EH (cell line): Measurements from ENCODE around the gene ZCCHC4.
"Not testable (repeated sequence)": the region's sequence is repeated elsewhere in the genome, so short reads cannot be mapped to it uniquely, and the experiment has no call there.

Experiments
- DNase-seq: peaks from one replicate; pipeline ENCODE4 v3.0.0-alpha.2; 2015; ENCODE audit warnings: low read depth

The ZCCHC4 gene

DNA sequence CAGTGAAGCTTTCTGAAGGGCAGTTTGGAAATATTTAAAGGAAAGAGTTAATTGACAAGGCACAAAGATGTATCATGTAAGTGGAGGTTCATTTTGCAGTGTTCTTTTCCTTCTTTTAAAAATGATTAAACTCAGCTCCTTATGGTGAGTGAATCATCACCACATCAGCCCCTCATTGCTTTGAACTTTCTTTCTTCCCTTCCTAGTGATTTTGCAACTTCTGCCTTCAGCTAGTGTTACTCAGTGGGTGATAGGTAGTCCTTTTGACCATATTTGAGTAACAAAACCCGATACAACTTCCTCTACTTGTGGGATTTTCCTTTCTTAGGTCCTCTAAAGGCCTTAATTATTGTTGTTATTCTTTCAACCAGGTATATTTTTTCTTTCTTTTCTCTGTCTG is 8.2 kb downstream of the ZCCHC4 start:
- DNase-seq = peak; percentile 67

DNA sequence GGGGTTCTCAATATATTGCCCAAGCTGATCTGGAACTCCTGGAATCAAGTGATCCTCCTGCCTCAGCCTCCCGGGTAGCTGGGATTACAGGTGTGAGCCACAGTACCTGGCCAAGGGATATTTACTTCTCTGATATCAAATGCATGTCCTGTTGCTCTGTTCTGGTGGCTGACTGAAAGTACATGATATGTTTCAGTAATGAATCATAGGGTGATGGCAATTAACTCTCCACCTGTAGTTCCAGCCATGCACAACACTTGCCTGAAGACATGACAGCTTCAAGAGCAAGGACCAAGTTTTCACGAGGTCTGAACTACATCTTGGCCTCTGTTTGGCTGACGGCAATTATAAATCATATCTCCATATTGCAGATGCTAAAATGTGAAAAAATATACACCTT is 9.1 kb downstream of the ZCCHC4 start:
- DNase-seq = no peak

DNA sequence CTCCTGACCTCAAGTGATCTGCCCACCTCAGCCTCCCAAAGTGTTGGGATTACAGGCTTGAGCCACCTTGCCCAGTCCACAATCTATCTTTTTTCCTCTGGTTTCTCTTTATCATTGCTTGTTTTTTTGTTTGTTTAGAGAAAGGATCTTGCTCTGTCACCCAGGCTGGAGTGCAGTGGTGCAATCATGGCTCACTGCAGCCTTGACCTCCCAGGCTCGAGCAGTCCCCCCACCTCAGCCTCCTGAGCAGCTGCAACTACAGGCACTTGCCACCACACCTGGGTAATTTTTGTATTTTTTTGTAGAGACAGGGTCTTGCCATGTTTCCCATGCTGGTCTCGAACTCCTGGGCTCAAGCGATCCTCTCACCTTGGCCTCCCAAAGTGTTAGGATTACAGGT is 15.9 kb downstream of the ZCCHC4 start:
- not testable (repeated sequence) for DNase-seq

DNA sequence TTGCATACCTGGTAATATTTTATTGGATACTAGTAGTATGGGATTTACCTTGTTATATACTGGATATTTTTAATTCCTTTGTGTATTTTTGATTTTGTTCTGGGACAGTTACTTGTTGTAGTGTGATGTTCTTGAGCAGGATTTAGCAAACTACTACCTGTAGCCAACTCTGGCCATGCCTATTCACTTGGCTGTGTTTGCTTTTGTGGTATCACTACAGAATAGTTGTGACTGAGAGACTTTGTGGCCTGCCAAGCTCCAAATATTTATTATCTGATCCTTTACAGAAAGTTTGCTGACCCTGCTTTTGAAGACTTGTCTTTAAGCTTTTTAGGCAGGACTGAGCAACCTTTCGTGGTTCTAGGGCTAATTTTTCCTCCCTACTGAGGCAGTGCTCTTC is 17.8 kb downstream of the ZCCHC4 start:
- DNase-seq = no peak

DNA sequence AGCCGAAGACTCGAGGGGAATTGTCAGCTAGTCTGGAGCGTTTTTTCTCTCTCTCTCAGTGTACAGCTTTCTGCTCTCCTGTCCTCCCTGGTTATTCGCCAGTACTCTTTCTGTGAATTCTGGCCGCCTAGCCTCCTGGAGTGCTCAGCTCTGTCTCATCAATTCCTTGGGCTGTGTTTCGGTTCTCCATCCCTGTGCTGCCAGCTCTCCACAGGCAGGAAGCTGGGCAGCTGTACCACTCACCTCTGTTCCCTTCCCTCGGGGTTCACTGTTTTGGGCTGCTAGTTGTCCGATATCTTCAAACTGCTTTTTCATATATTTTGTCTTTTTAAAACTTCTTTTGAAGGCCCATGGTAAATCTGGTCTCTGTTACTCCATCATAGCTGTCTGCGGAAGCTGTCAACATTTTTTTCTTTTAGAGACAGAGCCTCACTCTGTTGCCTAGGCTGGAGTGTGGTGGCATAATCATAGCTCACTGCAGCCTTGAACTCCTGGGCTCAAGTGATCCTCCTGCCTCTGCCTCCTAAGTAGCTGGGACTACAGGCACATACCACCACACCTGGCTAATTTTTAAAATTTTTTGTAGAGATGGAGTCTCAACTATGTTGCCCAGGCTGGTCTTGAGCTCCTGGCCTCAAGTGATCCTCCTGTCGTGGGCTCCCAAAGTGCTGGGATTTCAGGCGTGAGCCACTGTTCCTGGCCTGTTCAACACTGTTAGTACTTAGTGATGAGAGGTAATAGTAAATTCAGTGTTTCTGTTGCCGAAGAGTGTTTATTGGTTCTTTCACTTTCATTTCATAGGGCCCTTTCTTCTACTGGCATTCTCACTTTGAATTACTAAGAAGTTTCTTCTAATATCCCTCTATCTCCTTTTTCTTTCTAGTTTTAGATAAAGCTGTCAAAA is 18.6 kb downstream of the ZCCHC4 start:
- DNase-seq = no peak

DNA sequence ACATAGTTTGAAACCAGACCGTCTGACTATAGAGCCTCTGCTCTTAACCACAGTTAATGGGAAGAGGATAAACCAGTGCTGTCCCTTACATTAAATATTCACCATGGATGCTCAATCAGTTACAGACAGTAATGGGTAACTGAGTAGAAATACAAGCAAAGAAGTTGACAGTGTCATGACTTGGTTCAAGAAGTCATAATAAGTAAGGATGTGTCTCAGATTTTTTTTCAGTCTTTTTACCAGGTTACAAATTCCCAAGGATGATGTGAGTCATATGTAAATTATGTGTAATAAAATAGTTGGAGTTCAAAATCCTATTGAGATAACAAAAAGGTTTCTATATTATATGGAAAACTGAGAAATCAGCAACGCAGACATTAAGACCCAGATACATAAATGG is 31.1 kb downstream of the ZCCHC4 start:
- peak; percentile 44 for DNase-seq

DNA sequence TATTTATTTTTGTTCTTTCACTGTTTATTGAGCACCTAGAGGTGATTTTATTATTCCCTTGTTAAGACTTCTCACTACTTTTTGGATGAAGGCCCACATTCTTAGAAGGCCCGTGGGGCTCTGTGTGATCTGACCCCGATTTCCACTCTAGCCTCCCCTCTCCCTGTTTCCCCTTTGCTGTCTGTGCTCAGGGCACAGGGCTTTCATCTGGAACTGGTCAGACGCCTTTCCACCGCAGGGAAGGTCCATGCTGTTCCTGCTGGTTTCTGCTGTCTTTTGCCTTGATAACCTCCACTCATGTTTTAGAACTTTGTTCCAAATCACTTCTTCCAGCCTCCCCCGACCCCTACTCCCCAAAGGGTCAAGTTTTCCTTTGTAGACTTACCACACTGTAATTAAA is 33.2 kb downstream of the ZCCHC4 start:
- DNase-seq = no peak

DNA sequence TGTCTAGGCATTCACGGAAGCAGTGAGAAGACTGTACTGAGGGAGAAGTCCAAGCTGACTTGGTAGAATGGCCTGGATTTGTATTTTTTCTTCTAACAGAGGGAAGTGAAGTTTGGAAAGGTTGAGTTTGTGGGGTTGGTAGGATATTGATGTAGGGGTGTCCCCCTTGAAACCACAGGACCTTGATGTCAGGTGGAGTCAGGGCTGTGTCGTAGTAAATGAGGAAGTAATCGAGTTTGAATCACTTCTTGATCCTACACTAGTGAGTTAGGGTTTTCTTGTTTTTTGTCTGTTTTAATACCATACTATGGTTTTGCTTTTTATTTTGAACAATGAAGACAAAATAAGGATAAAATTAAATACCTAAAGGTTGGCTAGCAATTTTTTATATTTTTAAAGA is 34.3 kb downstream of the ZCCHC4 start:
- no peak for DNase-seq

DNA sequence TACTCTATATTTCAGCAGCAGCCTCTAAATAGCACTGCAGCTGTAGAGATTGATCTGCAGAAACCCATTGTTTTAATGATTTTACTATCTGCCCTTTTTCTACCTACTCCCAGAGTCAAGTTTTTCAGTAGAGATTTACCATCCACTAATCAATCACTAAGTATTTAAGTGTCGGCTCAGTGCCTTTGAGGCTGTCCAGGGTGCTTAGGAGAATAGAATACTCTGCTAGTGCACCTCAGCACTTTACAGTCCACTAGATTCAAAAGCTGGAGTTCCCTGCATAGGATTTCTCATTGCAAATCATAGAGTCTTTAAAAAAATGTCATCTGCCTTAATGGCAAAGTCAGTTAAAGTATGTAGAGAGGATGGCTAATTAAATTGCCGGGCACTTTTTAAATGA is 34.9 kb downstream of the ZCCHC4 start:
- DNase-seq = no peak

DNA sequence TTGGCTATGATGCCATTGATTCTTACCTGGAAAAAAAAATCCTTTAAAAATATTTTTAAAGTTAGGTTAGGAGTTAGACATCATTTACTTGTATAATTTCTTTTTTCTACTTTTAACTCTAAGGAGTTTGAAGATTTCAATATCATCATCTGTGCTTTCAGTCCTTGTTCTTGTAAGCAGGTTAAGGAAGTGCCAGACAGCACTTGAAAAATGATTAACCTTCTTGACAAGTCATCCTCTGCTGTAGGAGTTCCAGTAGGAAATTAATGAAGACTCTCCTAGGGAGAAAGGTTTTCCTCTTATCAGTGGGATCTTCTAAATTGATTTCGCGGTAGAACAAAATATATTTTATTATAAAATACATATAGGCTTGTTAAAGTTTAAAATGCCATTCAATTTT is 35.4 kb downstream of the ZCCHC4 start:
- no peak for DNase-seq

DNA sequence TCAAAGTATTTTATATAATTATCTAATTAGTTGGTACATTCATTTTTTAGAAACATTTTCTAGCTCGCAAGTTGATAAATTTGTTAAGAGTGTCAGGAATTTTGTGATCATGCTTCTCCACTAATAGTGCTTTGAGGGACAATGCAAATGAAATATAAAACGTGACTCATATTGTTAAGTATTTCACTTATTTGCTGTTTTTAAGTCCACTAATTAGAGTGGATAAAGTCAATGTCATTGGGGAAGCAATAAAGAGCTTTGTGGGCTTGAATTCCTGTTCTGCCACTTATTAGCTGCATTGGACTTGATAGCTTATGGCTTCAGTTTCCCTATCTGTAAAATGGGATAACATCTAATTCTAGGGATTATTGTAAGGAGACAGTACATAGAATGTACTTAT is 38.0 kb downstream of the ZCCHC4 start:
- peak; percentile 81 for DNase-seq

DNA sequence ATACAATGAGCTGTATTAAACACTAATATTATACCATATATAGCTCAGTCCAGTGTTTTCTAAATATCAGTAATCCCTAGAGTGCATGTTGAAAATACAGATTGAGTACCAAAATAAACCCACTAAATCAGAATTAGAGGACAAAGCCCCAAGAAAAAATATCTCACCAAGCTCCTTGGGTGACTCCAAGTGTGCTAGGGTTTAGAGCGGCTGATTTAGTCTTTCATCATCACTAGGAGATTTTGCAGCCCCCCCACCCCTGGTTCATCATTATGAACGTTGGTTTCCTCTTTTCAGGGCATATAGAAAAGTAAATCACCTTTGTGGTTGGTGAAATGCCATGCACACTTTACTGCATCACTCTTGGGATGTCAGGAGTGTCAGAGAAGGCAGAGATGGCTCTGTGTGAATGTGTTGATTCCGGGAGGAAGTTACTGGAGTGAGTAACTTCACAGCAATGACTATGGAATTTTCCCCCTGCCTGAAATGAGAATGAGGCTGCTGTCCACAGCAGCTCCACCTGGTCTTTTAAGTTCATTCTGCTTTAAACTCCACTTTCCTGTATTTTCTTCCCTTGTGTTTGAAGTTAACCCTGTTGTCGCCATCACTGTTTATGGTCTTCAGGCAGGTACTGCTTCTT is 39.3 kb downstream of the ZCCHC4 start:
- peak; percentile 74 for DNase-seq

DNA sequence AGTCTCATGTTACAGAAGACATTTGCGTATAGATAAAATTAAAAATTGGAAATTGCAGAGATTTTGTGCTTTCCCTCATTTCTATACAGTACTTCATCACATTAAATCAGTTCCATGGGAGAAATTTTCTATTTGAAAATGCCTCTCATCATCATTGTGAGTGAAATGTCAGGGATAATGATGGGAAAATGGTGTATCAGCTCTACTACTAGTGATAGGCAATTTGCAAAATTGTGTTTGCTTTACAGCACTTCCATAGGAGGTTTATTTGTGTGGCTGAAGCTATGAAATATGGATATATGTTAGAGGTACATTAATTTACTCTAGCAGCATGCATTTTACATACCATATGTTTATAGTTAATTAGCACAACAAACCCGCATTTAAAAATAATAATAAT is 43.5 kb downstream of the ZCCHC4 start:
- DNase-seq = no peak

DNA sequence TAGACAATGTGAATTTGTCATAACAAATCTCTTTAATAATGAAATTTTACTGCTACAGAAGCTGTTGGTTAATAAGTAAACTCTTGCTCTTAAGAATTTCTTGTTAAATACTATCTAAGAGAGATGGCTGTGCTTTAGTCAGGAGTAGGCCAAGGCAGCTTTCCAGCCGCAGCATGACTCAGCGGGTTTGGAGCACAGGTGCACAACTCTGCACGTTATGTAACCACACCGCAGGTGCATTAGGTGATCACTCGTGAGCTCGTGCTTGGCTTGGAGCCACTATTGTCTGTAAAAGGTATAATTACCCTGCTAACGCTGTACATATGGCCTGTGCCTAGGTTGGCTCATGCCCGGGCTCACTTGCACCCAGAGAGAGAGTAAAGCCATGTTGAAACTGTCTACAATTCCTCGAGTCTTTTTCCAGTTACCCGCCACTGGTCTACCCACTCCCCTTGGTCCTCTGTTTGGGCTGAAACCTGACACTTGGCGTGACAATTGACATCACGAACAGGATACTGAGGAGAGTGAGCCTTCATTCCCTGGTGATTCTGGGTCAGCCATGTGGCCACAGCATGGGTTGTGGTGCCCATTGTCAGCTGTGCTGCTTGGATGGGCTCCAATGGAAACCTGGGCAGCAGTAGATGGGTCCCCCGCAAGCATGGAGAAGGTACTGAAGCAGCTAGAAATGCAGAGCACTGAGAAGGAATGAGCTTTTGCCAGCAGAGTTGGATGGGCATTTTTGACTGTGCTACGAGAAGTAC is 46.1 kb downstream of the ZCCHC4 start:
- DNase-seq = no peak

DNA sequence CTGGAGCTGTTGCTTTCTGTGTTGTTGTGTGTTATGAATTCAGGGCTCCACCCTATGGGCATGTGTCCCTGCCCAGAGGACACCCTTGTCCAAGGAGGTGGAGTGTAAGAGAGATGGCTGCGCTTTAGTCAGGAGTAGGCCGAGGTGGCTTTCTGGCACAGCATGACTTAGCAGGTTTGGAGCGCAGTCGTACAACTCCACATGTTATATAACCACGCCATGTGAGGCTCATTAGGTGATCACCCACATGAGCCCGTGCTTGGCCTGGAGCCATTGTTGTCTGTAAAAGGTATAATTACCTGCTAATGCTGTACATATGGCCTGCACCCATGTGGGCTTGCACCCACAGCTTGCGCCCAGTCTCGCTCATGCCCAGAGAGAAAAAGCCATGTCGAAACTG is 48.7 kb downstream of the ZCCHC4 start:
- no peak for DNase-seq

DNA sequence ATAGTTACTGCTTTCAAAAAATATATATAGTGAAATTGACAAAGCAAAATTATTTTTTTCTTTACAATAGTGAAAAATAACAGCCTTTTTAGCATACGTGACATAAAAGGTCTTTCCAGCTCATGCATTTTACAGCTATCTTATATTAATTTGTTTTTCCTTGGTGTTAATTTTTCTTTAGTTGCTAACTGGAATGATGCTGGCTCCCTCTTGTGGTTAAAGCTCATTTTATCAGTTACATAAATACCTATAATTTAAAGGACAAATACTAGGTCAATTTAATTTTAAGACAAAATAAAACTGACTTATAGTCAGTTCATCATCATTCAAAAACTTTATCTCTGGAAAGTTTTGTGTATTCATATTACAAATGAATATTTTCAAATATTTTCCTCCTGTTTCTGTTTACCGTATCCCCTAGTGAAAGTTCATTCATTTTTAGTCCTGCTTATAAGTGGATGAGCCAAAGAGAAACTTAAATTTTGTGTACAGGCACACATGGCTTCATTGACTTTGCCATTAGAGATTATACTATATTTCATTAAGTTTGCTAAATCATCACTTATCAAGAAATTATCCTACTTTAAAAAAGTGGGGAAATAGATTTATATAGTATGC is 54.5 kb downstream of the ZCCHC4 start:
- DNase-seq = peak; percentile 56

DNA sequence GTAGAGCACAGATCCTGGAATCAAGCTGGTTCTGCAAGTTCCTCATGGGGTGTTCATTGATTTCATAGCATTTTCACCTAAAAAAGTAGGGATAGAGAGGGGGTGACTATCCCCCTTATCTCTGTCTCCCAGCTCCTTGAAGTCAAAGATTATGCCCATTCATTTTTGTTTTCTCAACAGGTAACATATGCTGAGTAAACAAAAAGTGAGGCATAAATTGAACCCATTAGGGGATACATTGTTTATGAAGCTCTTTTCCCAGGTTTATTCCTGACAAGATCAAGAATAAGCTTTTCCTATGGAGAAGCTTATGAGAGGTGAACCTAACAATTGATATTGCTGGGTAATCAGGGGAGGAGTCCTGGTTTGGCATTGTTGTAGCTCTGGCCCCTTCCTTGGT is 55.3 kb downstream of the ZCCHC4 start:
- no peak for DNase-seq

DNA sequence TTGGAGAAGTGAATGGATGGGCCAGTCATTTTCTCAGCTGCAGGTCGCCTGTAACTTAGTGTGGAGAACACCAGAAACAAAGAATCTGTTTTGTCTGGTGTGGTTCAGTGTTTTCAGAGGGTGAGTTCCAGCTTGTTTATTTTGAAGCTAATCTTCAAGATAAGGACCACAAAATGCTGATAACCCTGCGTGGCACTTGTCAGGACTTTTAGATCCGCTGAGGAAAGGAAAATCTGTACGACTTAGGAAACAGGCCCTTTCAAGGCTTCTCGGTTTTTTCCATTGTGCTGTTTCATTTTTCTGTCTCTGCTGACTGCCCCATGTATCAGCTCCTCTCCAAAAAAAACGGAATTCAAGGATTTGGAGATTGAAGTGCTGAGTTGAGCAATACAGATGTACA is 55.7 kb downstream of the ZCCHC4 start:
- DNase-seq = no peak

DNA sequence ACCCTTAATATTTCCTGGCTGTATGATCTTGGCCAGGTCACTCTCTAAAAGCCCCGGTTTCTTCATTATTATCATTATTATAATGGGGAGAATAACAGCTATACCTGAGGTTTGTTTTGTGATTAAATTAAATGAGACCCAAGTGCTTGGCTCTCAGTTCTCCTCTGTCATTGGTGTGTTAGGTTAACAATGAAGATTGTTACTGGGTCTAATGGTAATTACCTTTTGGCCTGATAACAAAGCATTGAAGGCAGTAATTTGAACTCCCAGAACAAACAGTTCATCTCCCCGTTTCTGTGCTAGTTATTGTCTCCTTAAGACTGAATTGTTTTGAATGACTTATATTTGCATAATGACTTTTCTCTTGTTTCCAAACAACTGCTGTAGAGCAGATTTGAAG is 57.7 kb downstream of the ZCCHC4 start:
- DNase-seq = no peak

DNA sequence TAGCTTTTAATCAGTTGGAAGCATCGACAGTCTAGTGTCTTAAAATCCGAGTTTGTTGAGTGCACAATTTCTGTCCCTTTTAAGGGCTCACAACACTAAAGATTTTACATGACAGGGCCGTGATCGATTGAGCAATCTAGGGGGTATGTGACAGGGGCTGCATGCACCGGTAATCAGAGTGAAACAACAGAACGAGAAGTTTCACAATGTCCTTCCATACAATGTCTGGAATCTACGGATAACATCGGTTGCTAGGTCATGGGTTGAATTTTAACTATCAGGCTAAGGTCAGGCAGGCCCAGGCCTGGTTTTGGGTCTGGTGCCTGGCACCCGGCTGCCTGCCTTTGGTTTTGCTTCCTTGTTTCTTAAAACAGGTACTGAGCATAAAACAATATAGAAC is 60.0 kb downstream of the ZCCHC4 start:
- not testable (repeated sequence) for DNase-seq

DNA sequence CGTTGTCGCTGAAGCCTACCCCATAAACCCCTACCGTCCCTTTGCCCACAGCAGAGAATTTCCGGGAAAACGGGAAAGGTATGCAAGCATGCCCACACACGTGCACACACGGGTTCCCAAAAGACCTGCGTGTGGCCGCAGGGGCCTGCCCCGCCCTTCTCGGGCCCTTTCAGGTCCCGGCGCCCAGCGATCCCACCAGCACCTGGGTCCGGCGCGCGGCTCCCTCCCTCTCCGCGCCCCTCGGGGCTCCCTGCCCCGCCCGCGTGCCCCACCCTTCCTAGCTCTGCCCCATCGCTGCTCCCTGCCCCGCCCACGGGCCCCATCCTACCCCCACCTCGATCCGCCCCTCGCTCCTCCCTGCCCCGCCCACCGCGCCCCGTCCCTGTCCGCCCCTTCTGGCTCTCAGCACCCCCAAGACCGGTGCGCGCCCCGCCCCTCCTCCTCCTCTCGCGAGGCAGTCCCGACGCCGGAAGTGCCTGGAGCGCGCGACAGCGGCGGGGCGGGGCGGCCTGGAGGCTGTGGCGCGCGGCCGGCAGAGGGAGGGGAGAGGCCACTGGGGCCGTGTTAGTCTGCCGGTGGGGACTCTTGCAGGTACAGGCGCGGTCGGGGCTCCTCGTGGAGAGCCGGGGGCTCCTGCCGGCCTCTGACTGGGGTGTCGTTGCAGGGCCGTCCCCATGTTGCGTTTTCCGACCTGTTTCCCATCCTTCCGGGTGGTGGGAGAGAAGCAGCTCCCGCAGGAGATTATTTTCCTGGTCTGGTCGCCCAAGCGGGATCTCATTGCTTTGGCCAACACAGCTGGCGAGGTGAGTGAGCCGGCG is 64.4 kb downstream of the ZCCHC4 start, which contains the start of gene ANAPC4:
TSS of gene ANAPC4 (plus strand) at position 510 of the 818 bp plus-strand sequence. CDS start at position 675, 165 bp downstream.
- peak; percentile 94 for DNase-seq
